Activated CD8-positive, alpha-beta T cell treated with anti-CD3 and anti-CD28 coated beads for 36 hours (primary cell): ENCODE data around the gene HSPB6. TPM values are rescaled to one million over a fixed set of nuclear protein-coding genes. Genes with fewer than 3 reads are reported as not detected.
A peak's percentile ranks its signal among the peaks of the same experiment; 100 is the strongest.

ENCODE experiments used
- ATAC-seq: fragments of 200-7000 bp; cut with Tn5 transposase; one replicate; pipeline ENCODE4 v1.10.0; 2021; ENCODE audit warnings: mild to moderate bottlenecking, moderate library complexity
- CTCF ChIA-PET: fragments of 350-600 bp; sonication (Branson Sonifier 250); formaldehyde crosslinking; loops from one replicate; lab custom pipeline; 2021; ENCODE audit warnings: antibody characterized with exemption; lab: Charles Lee
- POLR2A ChIA-PET: fragments of 350-600 bp; sonication (Branson Sonifier 250); formaldehyde crosslinking; loops from one replicate; lab custom pipeline; 2021; ENCODE audit warnings: antibody characterized with exemption; lab: Charles Lee
- DNase-seq: peaks from one replicate; pipeline ENCODE4 v3.0.0-alpha.2; 2020
- H3K27ac Mint-ChIP-seq: one replicate; pipeline ENCODE4 v1.8.0; 2021; ENCODE audit warnings: mild to moderate bottlenecking, mixed read lengths
- H3K27me3 Mint-ChIP-seq: one replicate; pipeline ENCODE4 v1.8.0; 2021; ENCODE audit warnings: mixed read lengths
- H3K36me3 Mint-ChIP-seq: one replicate; pipeline ENCODE4 v1.8.0; 2021; ENCODE audit warnings: low read depth, mixed read lengths
- H3K4me1 Mint-ChIP-seq: one replicate; pipeline ENCODE4 v1.8.0; 2021; ENCODE audit warnings: low read depth, mixed read lengths
- H3K4me3 Mint-ChIP-seq: one replicate; pipeline ENCODE4 v1.8.0; 2021; ENCODE audit warnings: mild to moderate bottlenecking, moderate library complexity, mixed read lengths
- H3K9me3 Mint-ChIP-seq: one replicate; pipeline ENCODE4 v1.8.0; 2021; ENCODE audit warnings: mixed read lengths
- CTCF ChIP-seq: fragments of 200-600 bp; IDR thresholded peaks from one replicate; pipeline ENCODE4 v1.8.0; 2022; ENCODE audit warnings: antibody characterized with exemption, mild to moderate bottlenecking
- intact Hi-C: fragments of 100-400 bp; cut with micrococcal nuclease; formaldehyde crosslinking; loops from one replicate; pipeline ENCODE4 v1.10.0; 2022
- total RNA-seq, 2 experiments: library from RNA; stranded (reverse); gene quantifications; one replicate each; pipeline ENCODE4 v1.2.3, GENCODE V29; 2021

Gene HSPB6
- total RNA-seq, 2 experiments from 2014 or later, result 0.85 to 0.95 TPM

DNA sequence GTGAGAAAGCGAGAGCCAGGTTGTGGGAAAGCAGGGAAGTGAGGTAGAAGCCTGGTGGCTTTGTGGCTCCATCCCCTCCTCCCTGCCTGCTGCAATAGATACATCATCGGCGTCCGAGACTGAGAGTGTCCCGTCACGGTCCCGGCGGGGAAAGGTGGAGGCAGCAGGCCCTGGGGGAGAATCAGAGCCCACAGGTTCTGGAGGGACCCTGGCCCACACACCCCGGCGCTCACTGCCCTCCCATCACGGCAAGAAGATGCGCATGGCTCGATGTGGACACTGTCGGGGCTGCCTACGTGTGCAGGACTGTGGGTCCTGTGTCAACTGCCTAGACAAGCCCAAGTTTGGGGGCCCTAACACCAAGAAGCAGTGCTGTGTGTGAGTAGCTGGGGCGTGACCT is 33.9 kb downstream of the HSPB6 start:
- Mint-ChIP-seq H3K27ac (no peak overlapping the region), H3K4me1 (peaks cover 29% of the 10 kb centered on the region), H3K9me3 (no peaks in the 10 kb centered on the region), H3K4me3 (no peak overlapping the region), H3K27me3 (no peaks in the 10 kb centered on the region), H3K36me3 (peaks cover 78% of the 10 kb centered on the region)
- ChIA-PET POLR2A (interaction anchor here (0.9 to 9.5 kb wide), 7 partner anchors 9 to 45 kb away, joined by 4 to 105 read pairs (median 6); partner anchors contain the start of genes PSENEN and U2AF1L4), CTCF (no interaction called here)
- intact Hi-C loops, result no loop called here
- ATAC-seq, result no peak
- DNase-seq, result no peak
- no peak for TF ChIP-seq CTCF

- no peaks in the 10 kb centered on the region for H3K27me3 Mint-ChIP-seq
- peaks cover 77% of the 10 kb centered on the region for H3K36me3 Mint-ChIP-seq
- no peak for DNase-seq
- H3K9me3 Mint-ChIP-seq, result no peaks in the 10 kb centered on the region
- TF ChIP-seq CTCF, result no peak
- intact Hi-C loops, result no loop called here
- CTCF ChIA-PET, result interaction anchor here (1.6 kb wide), 1 partner anchor 28 kb away, joined by 6 read pairs; no protein-coding TSS in a partner anchor
- H3K4me3 Mint-ChIP-seq, result no peak overlapping the region
- ATAC-seq, result no peak
- no peak overlapping the region for H3K27ac Mint-ChIP-seq
- POLR2A ChIA-PET, result interaction anchor here (1.4 to 9.5 kb wide), 4 partner anchors 9 to 30 kb away, joined by 4 to 105 read pairs (median 60); partner anchors contain the start of gene IGFLR1
- peaks cover 29% of the 10 kb centered on the region for H3K4me1 Mint-ChIP-seq
These were observed 34.4 kb downstream of the HSPB6 start for GRCh38 chr19:35722461-35722860.

- CTCF ChIA-PET, result interaction anchor here (1.6 kb wide), 1 partner anchor 27 kb away, joined by 6 read pairs; no protein-coding TSS in a partner anchor
- no peak for TF ChIP-seq CTCF
- intact Hi-C loops, result no loop called here
- Mint-ChIP-seq H3K9me3 (no peaks in the 10 kb centered on the region), H3K27ac (peak overlapping the region; percentile 52), H3K36me3 (peaks cover 82% of the 10 kb centered on the region), H3K27me3 (no peaks in the 10 kb centered on the region), H3K4me1 (peaks cover 29% of the 10 kb centered on the region), H3K4me3 (peak overlapping the region; percentile 29)
- peak; percentile 13 for DNase-seq
- POLR2A ChIA-PET, result interaction anchor here (1.0 to 9.5 kb wide), 7 partner anchors 7 to 57 kb away, joined by 3 to 105 read pairs (median 11); partner anchors contain the start of genes IGFLR1, PSENEN and U2AF1L4
- no peak for ATAC-seq
These were observed 35.5 kb downstream of the HSPB6 start for GRCh38 chr19:35721374-35721773.

GRCh38 chr19:35720648-35721047 is 36.2 kb downstream of the HSPB6 start:
- CTCF ChIA-PET, result interaction anchor here (1.6 kb wide), 1 partner anchor 26 kb away, joined by 6 read pairs; no protein-coding TSS in a partner anchor
- H3K4me3 Mint-ChIP-seq, result peak overlapping the region; percentile 2
- TF ChIP-seq CTCF, result no peak
- peaks cover 29% of the 10 kb centered on the region for H3K4me1 Mint-ChIP-seq
- H3K9me3 Mint-ChIP-seq, result no peaks in the 10 kb centered on the region
- intact Hi-C loops, result no loop called here
- no peaks in the 10 kb centered on the region for H3K27me3 Mint-ChIP-seq
- no peak overlapping the region for H3K27ac Mint-ChIP-seq
- H3K36me3 Mint-ChIP-seq, result peaks cover 82% of the 10 kb centered on the region
- no peak for ATAC-seq
- POLR2A ChIA-PET, result interaction anchor here (1.0 to 9.5 kb wide), 8 partner anchors 8 to 57 kb away, joined by 3 to 105 read pairs (median 8); partner anchors contain the start of genes IGFLR1, PSENEN and U2AF1L4
- peak; percentile 26 for DNase-seq

DNA sequence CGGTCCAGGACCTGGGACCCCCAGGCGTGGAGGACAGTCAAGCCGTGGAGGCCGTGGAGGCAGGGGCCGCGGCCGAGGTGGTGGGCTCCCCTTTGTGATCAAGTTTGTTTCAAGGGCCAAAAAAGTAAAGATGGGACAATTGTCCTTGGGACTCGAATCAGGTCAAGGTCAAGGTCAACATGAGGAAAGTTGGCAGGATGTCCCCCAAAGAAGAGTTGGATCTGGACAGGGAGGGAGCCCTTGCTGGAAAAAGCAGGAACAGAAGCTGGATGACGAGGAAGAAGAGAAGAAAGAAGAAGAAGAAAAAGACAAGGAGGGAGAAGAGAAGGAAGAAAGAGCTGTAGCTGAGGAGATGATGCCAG is 36.7 kb downstream of the HSPB6 start:
- ATAC-seq (no peak), DNase-seq (no peak)
- no peak for TF ChIP-seq CTCF
- POLR2A ChIA-PET, result interaction anchor here (1.2 to 9.5 kb wide), 6 partner anchors 9 to 22 kb away, joined by 3 to 105 read pairs (median 33); partner anchors contain the start of gene IGFLR1
- intact Hi-C loops, result no loop called here
- H3K9me3 Mint-ChIP-seq, result no peaks in the 10 kb centered on the region
- H3K4me3 Mint-ChIP-seq, result peak overlapping the region; percentile 94
- peaks cover 29% of the 10 kb centered on the region for H3K4me1 Mint-ChIP-seq
- no peaks in the 10 kb centered on the region for H3K27me3 Mint-ChIP-seq
- peaks cover 82% of the 10 kb centered on the region for H3K36me3 Mint-ChIP-seq
- CTCF ChIA-PET, result interaction anchor here (0.6 kb wide), 1 partner anchor 20 kb away, joined by 3 read pairs; no protein-coding TSS in a partner anchor
- peak overlapping the region; percentile 80 for H3K27ac Mint-ChIP-seq
